Glutamatergic neuron (in vitro differentiated cells): ENCODE data around the gene ST3GAL6. TPM values are rescaled to one million over a fixed set of nuclear protein-coding genes. Genes with fewer than 3 reads are reported as not detected.

Experiments used
- DNase-seq: peaks from one replicate; pipeline ENCODE4 v3.0.0; 2022
- H3K27ac Mint-ChIP-seq: one replicate; pipeline ENCODE4 v1.8.0; 2020; ENCODE audit warnings: mild to moderate bottlenecking, mixed read lengths, inconsistent platforms; ENCODE audit not compliant: unreplicated experiment
- H3K27me3 Mint-ChIP-seq: one replicate; pipeline ENCODE4 v1.8.0; 2020; ENCODE audit warnings: mild to moderate bottlenecking, moderate library complexity, mixed read lengths, inconsistent platforms; ENCODE audit not compliant: unreplicated experiment
- H3K36me3 Mint-ChIP-seq: one replicate; pipeline ENCODE4 v1.8.0; 2020; ENCODE audit warnings: mild to moderate bottlenecking, mixed read lengths, inconsistent platforms; ENCODE audit not compliant: unreplicated experiment
- H3K4me1 Mint-ChIP-seq: one replicate; pipeline ENCODE4 v1.8.0; 2020; ENCODE audit warnings: mild to moderate bottlenecking, low read depth, mixed read lengths, inconsistent platforms; ENCODE audit not compliant: unreplicated experiment
- H3K4me3 Mint-ChIP-seq: one replicate; pipeline ENCODE4 v1.8.0; 2020; ENCODE audit warnings: mild to moderate bottlenecking, mixed read lengths, inconsistent platforms; ENCODE audit not compliant: unreplicated experiment
- H3K9me3 Mint-ChIP-seq: one replicate; pipeline ENCODE4 v1.8.0; 2020; ENCODE audit warnings: mild to moderate bottlenecking, moderate library complexity, mixed read lengths, inconsistent platforms; ENCODE audit not compliant: unreplicated experiment
- CTCF ChIP-seq: fragments of 200-600 bp; sonication (generic); IDR thresholded peaks from one replicate; pipeline ENCODE4 v1.5.0; 2021; ENCODE audit not compliant: partially characterized antibody, unreplicated experiment
- total RNA-seq: library from RNA; stranded (reverse); fragmentation: NEBNext Ultra II Directional; extraction: Animal tissue kit (Norgen Biotek cat#: 25700); gene quantifications from one replicate; pipeline ENCODE4 v1.2.1, GENCODE V29; 2021; ENCODE audit not compliant: unreplicated experiment

Gene ST3GAL6
- total RNA-seq, 1 donor from 2014 or later: 52.9 TPM

- no peaks in the 10 kb centered on the region for H3K9me3 Mint-ChIP-seq
- TF ChIP-seq CTCF: no peak
- no peaks in the 10 kb centered on the region for H3K36me3 Mint-ChIP-seq
- H3K27me3 Mint-ChIP-seq: peaks cover 2% of the 10 kb centered on the region
- no peak overlapping the region for H3K4me3 Mint-ChIP-seq
- H3K27ac Mint-ChIP-seq: no peak overlapping the region
- DNase-seq: no peak
- peaks cover 4% of the 10 kb centered on the region for H3K4me1 Mint-ChIP-seq
Measured at GRCh38 chr3:98777286-98777685, 14.1 kb downstream of the ST3GAL6 start.

- Mint-ChIP-seq H3K36me3 (no peaks in the 10 kb centered on the region), H3K9me3 (no peaks in the 10 kb centered on the region), H3K4me1 (peaks cover 4% of the 10 kb centered on the region), H3K27ac (no peak overlapping the region), H3K27me3 (peaks cover 2% of the 10 kb centered on the region), H3K4me3 (no peak overlapping the region)
- no peak for TF ChIP-seq CTCF
- no peak for DNase-seq
Measured at GRCh38 chr3:98777801-98778220, 14.7 kb downstream of the ST3GAL6 start.

GRCh38 chr3:98778383-98778782 lies 15.2 kb downstream of the ST3GAL6 start:
- peaks cover 4% of the 10 kb centered on the region for H3K4me1 Mint-ChIP-seq
- no peak overlapping the region for H3K27ac Mint-ChIP-seq
- no peaks in the 10 kb centered on the region for H3K9me3 Mint-ChIP-seq
- no peak overlapping the region for H3K4me3 Mint-ChIP-seq
- no peaks in the 10 kb centered on the region for H3K36me3 Mint-ChIP-seq
- no peak for TF ChIP-seq CTCF
- no peak for DNase-seq
- H3K27me3 Mint-ChIP-seq: peaks cover 5% of the 10 kb centered on the region

GRCh38 chr3:98778852-98779413 lies 15.8 kb downstream of the ST3GAL6 start:
- Mint-ChIP-seq H3K36me3 (no peaks in the 10 kb centered on the region), H3K27me3 (peaks cover 5% of the 10 kb centered on the region), H3K4me1 (peaks cover 4% of the 10 kb centered on the region), H3K9me3 (no peaks in the 10 kb centered on the region), H3K4me3 (no peak overlapping the region), H3K27ac (no peak overlapping the region)
- no peak for TF ChIP-seq CTCF
- no peak for DNase-seq

- DNase-seq: no peak
Measured at GRCh38 chr3:98779541-98780335, 16.6 kb downstream of the ST3GAL6 start.

More at GRCh38 chr3:98779541-98780335, 16.6 kb downstream of the ST3GAL6 start:
- no peak for TF ChIP-seq CTCF
- Mint-ChIP-seq H3K9me3 (no peaks in the 10 kb centered on the region), H3K4me3 (no peak overlapping the region), H3K27me3 (peaks cover 5% of the 10 kb centered on the region), H3K27ac (no peak overlapping the region), H3K4me1 (peaks cover 4% of the 10 kb centered on the region), H3K36me3 (no peaks in the 10 kb centered on the region)
